Suprapubic skin (tissue), 4 donors: ENCODE measurements around the gene EPS15.

Experiments used
- POLR2A ChIP-seq, 2 donors: fragments of 450-650 bp; IDR thresholded peaks; one replicate each; pipeline ENCODE4 v1.6.1; 2017; ENCODE audit warnings: antibody characterized with exemption in 2 of 2, mild to moderate bottlenecking in 2 of 2, moderate library complexity in 2 of 2
- POLR2AphosphoS5 ChIP-seq, 3 donors: sonication (generic); formaldehyde crosslinking; IDR thresholded peaks; one replicate each; pipeline ENCODE4 v1.6.1; 2017; ENCODE audit warnings: antibody characterized with exemption in 3 of 3
- TF ChIP-seq, protein P1 (sequence below), 2 donors: fragments of 200-600 bp in 1 of 2; fragments of 450-650 bp in 1 of 2; sonication (generic) in 1 of 2; IDR thresholded peaks; one replicate each; pipeline ENCODE4 v1.5.1; 2016 to 2019; ENCODE audit warnings: antibody characterized with exemption in 2 of 2, mild to moderate bottlenecking in 1 of 2, moderate library complexity in 1 of 2

DNA sequence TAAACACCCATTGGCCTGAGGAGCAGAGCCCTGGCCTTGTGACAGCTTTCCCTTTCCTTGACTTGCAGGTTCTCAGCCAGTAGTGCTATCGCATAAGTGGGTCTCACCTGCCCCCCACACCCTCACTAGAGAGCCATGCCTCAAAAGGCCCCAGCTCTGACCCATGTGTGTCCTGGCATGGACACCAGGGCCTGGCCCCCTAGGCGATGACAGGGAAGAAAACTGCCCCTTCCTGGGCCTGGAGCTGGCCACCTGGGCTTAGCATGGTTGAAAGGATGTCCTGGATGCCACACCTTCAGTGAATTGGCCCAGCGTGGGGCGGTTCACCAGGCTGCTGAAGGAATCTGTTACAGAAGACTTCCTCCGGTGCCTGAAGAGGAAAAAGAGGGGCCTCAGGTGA, 207.2 kb downstream of the EPS15 start:
- TF ChIP-seq, protein P1, sequence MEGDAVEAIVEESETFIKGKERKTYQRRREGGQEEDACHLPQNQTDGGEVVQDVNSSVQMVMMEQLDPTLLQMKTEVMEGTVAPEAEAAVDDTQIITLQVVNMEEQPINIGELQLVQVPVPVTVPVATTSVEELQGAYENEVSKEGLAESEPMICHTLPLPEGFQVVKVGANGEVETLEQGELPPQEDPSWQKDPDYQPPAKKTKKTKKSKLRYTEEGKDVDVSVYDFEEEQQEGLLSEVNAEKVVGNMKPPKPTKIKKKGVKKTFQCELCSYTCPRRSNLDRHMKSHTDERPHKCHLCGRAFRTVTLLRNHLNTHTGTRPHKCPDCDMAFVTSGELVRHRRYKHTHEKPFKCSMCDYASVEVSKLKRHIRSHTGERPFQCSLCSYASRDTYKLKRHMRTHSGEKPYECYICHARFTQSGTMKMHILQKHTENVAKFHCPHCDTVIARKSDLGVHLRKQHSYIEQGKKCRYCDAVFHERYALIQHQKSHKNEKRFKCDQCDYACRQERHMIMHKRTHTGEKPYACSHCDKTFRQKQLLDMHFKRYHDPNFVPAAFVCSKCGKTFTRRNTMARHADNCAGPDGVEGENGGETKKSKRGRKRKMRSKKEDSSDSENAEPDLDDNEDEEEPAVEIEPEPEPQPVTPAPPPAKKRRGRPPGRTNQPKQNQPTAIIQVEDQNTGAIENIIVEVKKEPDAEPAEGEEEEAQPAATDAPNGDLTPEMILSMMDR (IDR thresholded peaks at IDR 0.05) = no peak
- TF ChIP-seq POLR2AphosphoS5 (IDR thresholded peaks at IDR 0.05) = no peak
- no peak for TF ChIP-seq POLR2A (IDR thresholded peaks at IDR 0.05)
